ENCODE results near the gene TGFA.
"Not testable (repeated sequence)": the region's sequence is repeated elsewhere in the genome, so short reads cannot be mapped to it uniquely, and the experiment has no call there.

Gene TGFA

GRCh38 chr2:70496819-70497218, 56.8 kb downstream of the TGFA start:
- DNase-seq: no peak

GRCh38 chr2:70494293-70494886, 59.2 kb downstream of the TGFA start:
- DNase-seq: no peak

GRCh38 chr2:70490381-70490780, 63.2 kb downstream of the TGFA start:
- DNase-seq: no peak

- no peak for DNase-seq
Measured at GRCh38 chr2:70489165-70489564, 64.5 kb downstream of the TGFA start.

- no peak for DNase-seq
Measured at GRCh38 chr2:70484086-70484485, 69.5 kb downstream of the TGFA start.

GRCh38 chr2:70482401-70482800, 71.2 kb downstream of the TGFA start:
- no peak for DNase-seq

DNA sequence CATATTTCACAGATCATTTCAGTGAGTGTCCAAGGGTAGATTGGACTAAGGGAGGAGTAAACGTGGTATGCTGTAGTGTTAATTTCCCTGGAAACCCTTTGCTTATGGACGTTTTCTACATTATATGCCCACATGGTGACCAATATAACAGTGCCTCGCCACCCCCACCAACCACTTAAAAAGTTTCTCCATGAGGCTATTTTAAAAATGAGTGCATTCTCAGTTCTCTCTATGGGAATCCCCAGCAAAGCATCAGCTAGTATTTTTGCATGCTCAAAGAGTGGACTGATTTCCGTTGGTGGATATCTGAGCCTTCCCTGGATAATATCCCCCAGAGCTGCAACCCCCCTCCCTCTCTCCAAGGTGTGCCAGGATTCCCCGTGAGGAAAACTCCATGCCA, 73.2 kb downstream of the TGFA start:
- no peak for DNase-seq

GRCh38 chr2:70479816-70480215, 73.8 kb downstream of the TGFA start:
- no peak for DNase-seq

- peak; percentile 27 for DNase-seq
Measured at GRCh38 chr2:70477441-70477844, 76.2 kb downstream of the TGFA start.

DNA sequence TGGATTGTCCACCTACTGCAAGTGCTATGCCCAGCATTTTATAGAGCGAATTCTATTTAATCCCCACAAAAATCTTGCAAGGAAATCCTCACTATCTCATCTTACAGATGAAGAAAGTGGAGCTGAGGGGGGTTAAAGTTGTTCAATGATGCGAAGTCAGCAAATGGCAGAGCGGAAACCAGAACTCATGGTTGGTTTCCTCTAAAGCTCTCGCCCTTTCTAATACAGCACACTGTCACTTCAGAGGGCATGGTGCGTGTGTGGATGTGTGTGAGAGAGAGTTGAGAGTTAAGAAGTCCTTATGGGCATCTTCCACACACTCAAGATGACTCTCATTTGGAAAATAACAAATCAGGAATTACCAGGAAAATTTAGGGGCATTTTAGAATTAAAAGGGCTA, 78.4 kb downstream of the TGFA start:
- no peak for DNase-seq

DNA sequence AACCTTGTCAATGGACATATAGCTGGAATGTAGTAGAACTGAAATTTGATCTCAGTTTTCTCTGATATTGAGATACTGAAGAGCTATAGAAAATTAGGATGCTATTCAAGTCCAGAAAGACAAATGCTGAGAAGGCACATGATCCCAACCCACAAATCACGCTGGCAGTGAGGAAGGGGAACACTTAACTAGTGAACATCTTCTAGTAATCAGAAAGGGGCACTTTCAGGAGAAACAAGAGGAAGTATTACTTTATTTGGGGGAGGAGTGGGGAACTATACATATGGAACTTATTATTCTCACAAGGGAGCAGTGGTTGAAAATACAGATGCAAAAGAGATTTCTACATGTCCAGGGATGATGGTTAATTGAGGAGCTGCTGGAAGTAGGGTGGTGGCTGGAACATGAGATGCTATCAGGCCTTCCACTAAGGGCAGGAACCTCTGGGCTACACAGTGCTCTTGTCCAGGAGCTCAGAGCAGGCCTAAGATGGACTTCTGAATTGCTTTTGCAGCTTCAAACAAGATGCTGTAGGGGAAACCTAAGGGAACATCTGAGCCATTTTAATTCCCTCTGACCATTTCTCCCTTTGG, 79.3 kb downstream of the TGFA start:
- no peak for DNase-seq

- DNase-seq: no peak
Measured at GRCh38 chr2:70473101-70473722, 80.4 kb downstream of the TGFA start.

DNA sequence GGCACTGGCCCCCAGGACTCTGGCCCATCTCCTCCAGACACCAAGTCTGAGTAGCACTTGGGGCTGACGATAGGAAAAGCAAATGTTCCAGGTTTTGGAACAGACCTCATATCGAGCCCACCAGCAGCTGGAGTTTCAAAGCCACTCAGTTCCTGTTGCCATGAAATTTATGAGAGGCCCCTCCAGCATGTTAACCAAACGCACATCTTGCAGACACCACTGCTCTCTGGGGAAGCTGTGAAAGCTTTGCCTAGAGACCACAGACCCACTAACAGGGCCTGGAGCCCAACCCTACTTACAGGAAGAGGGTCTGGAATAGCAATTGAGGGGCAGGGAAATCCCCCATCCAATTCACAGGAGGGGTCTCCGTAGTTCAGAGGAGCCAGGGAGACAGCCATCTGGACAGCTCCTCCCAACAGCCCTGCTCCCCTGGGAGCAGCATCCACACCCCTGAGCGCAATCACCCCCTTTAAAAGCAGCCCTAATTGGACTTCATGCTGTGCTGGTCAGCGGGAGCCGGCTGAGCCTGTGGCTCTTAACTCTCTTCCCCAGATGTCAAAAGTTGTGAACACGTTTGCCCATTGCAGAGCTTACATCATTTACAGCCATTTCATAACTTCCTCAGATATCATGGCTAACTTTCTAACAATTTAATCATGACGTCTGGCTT, 81.3 kb downstream of the TGFA start:
- peak; percentile 72 for DNase-seq

DNA sequence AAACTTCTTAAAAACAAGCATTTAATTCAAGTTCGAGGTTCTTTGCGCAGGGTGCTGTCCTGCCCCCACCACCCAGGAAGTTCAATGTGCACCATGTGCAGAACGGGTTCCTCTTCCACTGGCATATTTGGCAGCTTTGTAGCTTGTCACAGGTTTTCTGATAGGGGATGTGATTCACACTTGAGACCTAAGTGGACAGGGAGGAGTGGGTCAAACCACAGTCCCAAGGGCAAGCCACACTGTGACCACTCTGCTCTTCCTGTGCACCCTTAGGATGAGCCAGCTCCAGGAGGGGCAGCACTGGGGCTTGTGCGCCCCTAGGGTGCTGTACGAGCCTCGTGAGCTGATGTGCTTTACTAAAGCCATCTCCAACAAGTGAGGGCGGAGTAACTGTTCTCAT, 82.5 kb downstream of the TGFA start:
- DNase-seq: no peak

DNA sequence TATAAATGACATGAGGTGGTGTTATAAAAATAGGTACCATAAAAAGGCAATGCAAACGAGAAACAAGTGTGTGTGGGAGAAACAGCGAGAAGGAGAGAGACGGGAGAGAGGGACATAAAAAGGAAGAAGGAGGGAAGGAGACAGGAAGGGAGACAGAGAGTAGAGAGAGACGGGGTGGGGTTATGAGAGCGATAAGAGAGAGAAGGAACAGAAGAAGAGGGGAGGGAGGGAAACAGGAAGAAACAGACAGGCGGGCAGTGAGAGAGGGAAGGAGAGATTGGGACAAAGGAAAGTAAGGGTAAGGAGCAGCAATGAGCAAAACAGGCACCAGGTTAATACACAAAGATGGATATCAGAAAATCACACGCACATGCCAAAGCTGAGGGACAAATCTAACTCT, 83.7 kb downstream of the TGFA start:
- DNase-seq: no peak

GRCh38 chr2:70469435-70469834, 84.2 kb downstream of the TGFA start:
- no peak for DNase-seq

DNA sequence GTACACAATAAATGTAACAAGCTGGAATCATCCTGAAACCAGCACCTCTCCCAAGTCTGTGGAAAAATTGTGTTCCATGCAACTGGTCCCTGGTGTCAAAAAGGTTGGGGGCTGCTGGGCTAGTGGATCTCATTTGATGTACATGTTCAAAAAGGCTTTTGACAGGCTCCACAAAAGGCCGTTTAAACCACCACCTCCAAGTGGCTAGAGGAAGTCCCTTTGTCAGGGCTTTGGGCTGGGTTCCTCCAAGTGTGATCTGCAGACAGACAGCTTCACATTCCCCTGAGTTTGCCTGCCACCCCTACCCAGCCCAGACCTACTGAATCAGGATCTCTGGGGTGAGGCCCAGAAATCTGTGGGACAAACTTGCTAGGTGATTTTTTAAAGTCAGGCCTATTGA, 84.7 kb downstream of the TGFA start:
- DNase-seq: peak; percentile 62

DNA sequence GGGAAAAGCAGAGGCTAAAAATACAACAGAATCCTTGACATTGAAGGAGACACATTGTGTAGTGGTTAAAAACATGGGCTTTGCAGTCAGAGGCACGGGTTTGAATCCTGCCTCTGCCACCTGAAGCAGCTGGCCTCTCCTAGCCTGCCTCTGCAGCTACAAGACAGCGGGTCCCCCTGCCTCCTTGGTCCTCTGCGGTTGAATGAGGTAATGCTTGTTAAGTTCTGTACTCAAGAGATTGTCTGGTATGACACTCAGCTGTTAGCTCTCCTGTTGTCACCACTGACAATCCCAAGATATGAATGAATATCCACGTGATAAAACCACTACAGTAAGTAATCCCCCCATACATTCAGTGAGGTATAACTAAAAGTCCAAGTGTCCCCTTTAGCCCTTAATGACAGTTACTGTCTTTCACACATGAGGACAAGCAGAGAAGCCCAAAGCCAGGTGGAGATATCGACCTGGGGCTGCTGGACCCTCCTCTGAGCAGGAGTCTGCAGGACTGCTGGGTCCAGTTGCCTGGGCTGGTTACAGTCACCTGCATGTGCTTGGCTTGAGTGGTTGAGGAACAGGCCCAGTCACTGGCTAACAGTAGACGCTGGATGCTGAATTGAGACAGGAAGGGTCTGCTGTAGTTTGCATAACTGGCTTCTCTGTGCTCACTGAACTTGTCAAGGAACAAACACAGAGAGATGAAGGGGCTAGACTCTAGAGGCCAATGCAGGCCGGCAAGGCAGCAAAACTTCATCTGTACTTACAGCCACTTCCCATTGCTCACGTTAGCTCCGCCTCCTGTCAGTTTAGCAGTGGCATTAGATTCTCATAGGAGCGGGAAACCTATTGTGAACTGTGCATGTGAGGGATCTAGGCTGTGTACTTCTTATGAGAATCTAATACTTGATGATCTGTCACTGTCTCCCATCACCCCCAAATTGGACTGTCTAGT, 85.5 kb downstream of the TGFA start:
- DNase-seq: peak; percentile 65

GRCh38 chr2:70467237-70467636, 86.4 kb downstream of the TGFA start:
- no peak for DNase-seq

GRCh38 chr2:70466647-70467046, 87.0 kb downstream of the TGFA start:
- DNase-seq: not testable (repeated sequence)

DNA sequence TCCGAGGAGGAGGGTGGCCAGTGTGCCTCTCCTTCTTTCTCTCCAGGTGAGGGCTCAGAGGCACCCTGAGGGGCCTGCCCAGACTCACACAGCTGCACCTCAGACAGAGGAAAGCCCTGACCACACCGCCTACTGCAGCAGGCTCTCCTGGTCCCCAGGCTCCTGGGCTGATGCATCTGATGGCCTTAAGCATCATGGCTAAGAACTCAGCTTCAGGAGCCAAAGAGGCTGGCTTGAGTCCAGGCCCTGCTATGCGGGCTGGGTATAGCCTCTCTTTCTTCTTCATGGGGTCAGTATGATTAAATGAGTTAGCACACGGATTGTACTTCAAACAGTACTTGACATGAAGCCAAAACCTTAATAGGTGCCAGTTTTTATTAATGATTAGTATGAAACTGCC, 89.6 kb downstream of the TGFA start:
- no peak for DNase-seq

- DNase-seq: no peak
Measured at GRCh38 chr2:70463581-70463980, 90.0 kb downstream of the TGFA start.

Data from eye (tissue), 1 donor.